ENCODE results near the gene OR51M1.
"Not testable (repeated sequence)": the region's sequence is repeated elsewhere in the genome, so short reads cannot be mapped to it uniquely, and the experiment has no call there.

The OR51M1 gene

DNA sequence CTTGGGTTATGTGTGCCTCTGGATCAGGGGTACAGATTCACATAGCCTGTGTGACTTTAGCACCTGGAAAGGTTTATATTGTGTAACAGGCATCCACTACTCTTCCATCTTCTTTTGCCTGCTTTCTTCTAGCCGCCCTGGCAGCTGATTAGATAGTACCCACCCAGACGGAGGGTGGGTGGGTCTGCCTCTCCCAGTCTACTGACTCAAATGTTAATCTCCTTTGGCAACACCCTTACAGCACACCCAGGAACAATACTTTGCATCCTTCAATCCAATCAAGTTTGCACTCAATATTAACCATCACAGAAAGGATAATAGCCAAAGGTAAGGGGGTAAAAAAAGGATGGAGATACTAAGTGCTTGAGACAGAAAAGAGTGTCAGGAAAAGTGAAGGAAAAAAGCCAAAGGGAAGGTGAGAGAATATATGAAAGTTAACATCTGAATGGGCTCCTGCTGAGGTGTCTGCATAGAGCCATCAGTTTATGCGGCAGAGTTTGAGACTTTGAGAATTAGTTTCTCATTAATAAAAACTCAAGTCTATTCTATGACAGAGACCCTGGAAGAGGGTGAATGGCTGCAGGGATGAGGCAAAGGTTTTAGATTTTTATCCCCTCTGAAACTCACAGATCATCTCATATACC, 34.9 kb upstream of the OR51M1 start:
- TF ChIP-seq L3MBTL2 (conservative IDR thresholded peaks at IDR 0.05) (no peak), FOXA1 (IDR thresholded peaks at IDR 0.05) (no peak), FOXM1 (IDR thresholded peaks at IDR 0.05; ENCODE audit: borderline replicate concordance) (no peak), LEF1 (IDR thresholded peaks at IDR 0.05; ENCODE audit: borderline replicate concordance) (no peak), PKNOX1 (IDR thresholded peaks at IDR 0.05) (no peak), SP1 (IDR thresholded peaks at IDR 0.05) (no peak), NFRKB (IDR thresholded peaks at IDR 0.05) (no peak), HDGF (IDR thresholded peaks at IDR 0.05; ENCODE audit: borderline replicate concordance) (no peak), TARDBP (IDR thresholded peaks at IDR 0.05) (no peak), FOXK2 (IDR thresholded peaks at IDR 0.05) (no peak), ELF4 (IDR thresholded peaks at IDR 0.05) (no peak), ZNF384 (IDR thresholded peaks at IDR 0.05) (no peak), CTBP1 (IDR thresholded peaks at IDR 0.05; ENCODE audit: borderline replicate concordance) (no peak), ARNT (IDR thresholded peaks at IDR 0.05) (no peak), BHLHE40 (IDR thresholded peaks at IDR 0.05; ENCODE audit: borderline replicate concordance) (no peak), SUZ12 (IDR thresholded peaks at IDR 0.05) (no peak)
- CTCF ChIA-PET, result no interaction called here
- POLR2A ChIA-PET, result no interaction called here

DNA sequence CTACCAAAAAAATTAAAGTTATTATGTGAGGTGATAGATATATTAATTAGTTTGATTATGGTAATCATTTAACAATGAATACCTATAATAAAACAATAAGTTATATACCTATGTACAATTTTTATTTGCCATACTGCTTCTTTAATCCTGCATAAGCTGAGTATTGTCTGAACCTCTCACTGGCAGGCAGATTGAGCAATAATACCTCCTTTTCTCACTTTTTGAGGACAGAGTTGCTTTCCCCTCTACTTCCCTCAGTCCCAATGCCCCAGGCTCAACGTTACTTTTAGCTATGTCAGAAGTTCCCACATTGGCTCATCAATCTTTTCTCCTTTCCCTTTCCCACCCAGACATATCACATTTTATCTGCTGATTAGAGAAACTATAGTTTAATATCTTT, 34.1 kb upstream of the OR51M1 start:
- no peak for DNase-seq (ENCODE audit: extremely low spot score)
- no peak for TF ChIP-seq FOXM1 (IDR thresholded peaks at IDR 0.05; ENCODE audit: borderline replicate concordance)
- TF ChIP-seq FOXK2 (IDR thresholded peaks at IDR 0.05), result no peak
- no peak for TF ChIP-seq SP1 (IDR thresholded peaks at IDR 0.05)
- TF ChIP-seq L3MBTL2 (conservative IDR thresholded peaks at IDR 0.05), result no peak
- TF ChIP-seq ZNF384 (IDR thresholded peaks at IDR 0.05), result no peak
- TF ChIP-seq LEF1 (IDR thresholded peaks at IDR 0.05; ENCODE audit: borderline replicate concordance), result no peak
- TF ChIP-seq SUZ12 (IDR thresholded peaks at IDR 0.05), result no peak
- TF ChIP-seq BHLHE40 (IDR thresholded peaks at IDR 0.05; ENCODE audit: borderline replicate concordance), result no peak
- TF ChIP-seq HDGF (IDR thresholded peaks at IDR 0.05; ENCODE audit: borderline replicate concordance), result no peak
- no peak for TF ChIP-seq FOXA1 (IDR thresholded peaks at IDR 0.05)
- TF ChIP-seq CTBP1 (IDR thresholded peaks at IDR 0.05; ENCODE audit: borderline replicate concordance), result no peak
- no peak for TF ChIP-seq ARNT (IDR thresholded peaks at IDR 0.05)
- TF ChIP-seq NFRKB (IDR thresholded peaks at IDR 0.05), result no peak
- TF ChIP-seq ELF4 (IDR thresholded peaks at IDR 0.05), result no peak
- CTCF ChIA-PET, result no interaction called here
- POLR2A ChIA-PET, result no interaction called here

More for the DNA sequence above, 34.9 kb upstream of the OR51M1 start:
- no peak for DNase-seq (ENCODE audit: extremely low spot score)

DNA sequence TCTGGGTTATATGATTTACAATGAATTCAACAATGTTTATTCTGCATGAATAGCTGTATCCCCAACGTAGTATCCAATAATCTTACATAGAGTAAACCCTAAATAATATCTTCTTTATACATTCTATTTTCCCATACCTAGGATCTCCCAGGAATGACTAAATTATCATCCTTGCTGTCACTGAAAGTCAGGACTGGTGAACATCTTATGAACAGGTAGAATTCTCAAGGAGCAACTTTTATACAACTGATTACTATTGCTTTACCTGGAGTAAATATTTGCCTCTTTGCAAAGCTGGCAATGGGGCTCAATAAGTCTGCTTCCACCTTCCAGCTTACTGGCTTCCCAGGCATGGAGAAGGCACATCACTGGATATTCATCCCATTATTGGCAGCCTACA, 32.4 kb upstream of the OR51M1 start, which contains the start of gene OR51B6:
Gene OR51B6, plus strand, starts transcription at position 301 of the 400 bp plus-strand sequence. Its CDS starts 0 bp downstream, at position 301.
- ChIA-PET CTCF (no interaction called here), POLR2A (no interaction called here)
- no peak for DNase-seq (ENCODE audit: extremely low spot score)
- TF ChIP-seq L3MBTL2 (conservative IDR thresholded peaks at IDR 0.05) (no peak), SP1 (IDR thresholded peaks at IDR 0.05) (no peak), HDGF (IDR thresholded peaks at IDR 0.05; ENCODE audit: borderline replicate concordance) (no peak), ZNF384 (IDR thresholded peaks at IDR 0.05) (no peak), ELF4 (IDR thresholded peaks at IDR 0.05) (no peak), BHLHE40 (IDR thresholded peaks at IDR 0.05; ENCODE audit: borderline replicate concordance) (no peak), NFRKB (IDR thresholded peaks at IDR 0.05) (no peak)

DNA sequence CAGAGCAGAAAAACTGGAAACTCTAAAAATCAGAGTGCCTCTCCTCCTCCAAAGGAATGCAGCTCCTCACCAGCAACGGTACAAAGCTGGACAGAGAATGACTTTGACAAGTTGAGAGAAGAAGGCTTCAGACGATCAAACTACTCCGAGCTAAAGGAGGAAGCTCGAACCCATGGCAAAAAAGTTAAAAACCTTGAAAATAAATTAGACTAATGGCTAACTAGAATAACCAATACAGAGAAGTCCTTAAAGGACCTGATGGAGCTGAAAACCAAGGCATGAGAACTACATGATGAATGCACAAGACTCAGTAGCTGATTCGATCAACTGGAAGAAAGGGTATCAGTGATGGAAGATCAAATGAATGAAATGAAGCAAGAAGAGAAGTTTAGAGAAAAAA, 27.6 kb upstream of the OR51M1 start:
- CTCF ChIA-PET; POLR2A ChIA-PET; DNase-seq (ENCODE audit: extremely low spot score): not testable (repeated sequence)

GRCh38 chr11:5362017-5362625, 21.5 kb upstream of the OR51M1 start:
- CTCF ChIA-PET, result no interaction called here

GRCh38 chr11:5363679-5364078, 19.9 kb upstream of the OR51M1 start:
- ChIA-PET CTCF (no interaction called here), POLR2A (no interaction called here)
- TF ChIP-seq L3MBTL2 (conservative IDR thresholded peaks at IDR 0.05) (no peak), FOXK2 (IDR thresholded peaks at IDR 0.05) (no peak), TARDBP (IDR thresholded peaks at IDR 0.05) (no peak), PKNOX1 (IDR thresholded peaks at IDR 0.05) (no peak), SUZ12 (IDR thresholded peaks at IDR 0.05) (no peak), FOXA1 (IDR thresholded peaks at IDR 0.05) (no peak), NFRKB (IDR thresholded peaks at IDR 0.05) (no peak), LEF1 (IDR thresholded peaks at IDR 0.05; ENCODE audit: borderline replicate concordance) (no peak), ELF4 (IDR thresholded peaks at IDR 0.05) (no peak), ZNF384 (IDR thresholded peaks at IDR 0.05) (no peak)
- DNase-seq (ENCODE audit: extremely low spot score), result no peak

More at GRCh38 chr11:5362017-5362625, 21.5 kb upstream of the OR51M1 start:
- TF ChIP-seq ARNT (IDR thresholded peaks at IDR 0.05), result no peak
- TF ChIP-seq SP1 (IDR thresholded peaks at IDR 0.05), result no peak
- no peak for TF ChIP-seq ZNF384 (IDR thresholded peaks at IDR 0.05)
- POLR2A ChIA-PET, result no interaction called here
- no peak for DNase-seq (ENCODE audit: extremely low spot score)

DNA sequence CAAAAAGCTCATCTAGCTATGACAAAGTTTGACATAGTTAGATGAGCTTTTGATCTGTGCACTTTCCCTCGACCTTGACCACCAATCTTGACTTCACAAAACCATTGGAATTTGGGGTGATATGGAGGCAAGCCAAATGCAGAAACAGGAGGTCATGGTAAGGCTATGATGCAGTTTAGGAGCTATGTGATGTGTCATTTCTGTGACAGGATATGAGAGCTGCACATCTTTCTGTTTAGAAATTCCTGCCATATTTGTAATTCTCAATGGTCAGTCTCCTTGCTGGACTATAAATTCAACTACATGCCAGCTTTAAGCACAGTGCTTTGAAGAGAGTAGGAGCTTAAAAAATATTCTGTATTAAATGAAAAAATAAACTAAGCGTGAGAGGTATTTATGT, 19.4 kb upstream of the OR51M1 start:
- POLR2A ChIA-PET, result no interaction called here
- no peak for DNase-seq (ENCODE audit: extremely low spot score)
- TF ChIP-seq FOXA1 (IDR thresholded peaks at IDR 0.05) (no peak), PKNOX1 (IDR thresholded peaks at IDR 0.05) (no peak), FOXK2 (IDR thresholded peaks at IDR 0.05) (no peak), BHLHE40 (IDR thresholded peaks at IDR 0.05; ENCODE audit: borderline replicate concordance) (no peak), SP1 (IDR thresholded peaks at IDR 0.05) (no peak), TARDBP (IDR thresholded peaks at IDR 0.05) (no peak), NFRKB (IDR thresholded peaks at IDR 0.05) (no peak), LEF1 (IDR thresholded peaks at IDR 0.05; ENCODE audit: borderline replicate concordance) (no peak), L3MBTL2 (conservative IDR thresholded peaks at IDR 0.05) (no peak), HDGF (IDR thresholded peaks at IDR 0.05; ENCODE audit: borderline replicate concordance) (no peak), ELF4 (IDR thresholded peaks at IDR 0.05) (no peak)
- CTCF ChIA-PET, result no interaction called here

GRCh38 chr11:5366365-5366764, 17.2 kb upstream of the OR51M1 start:
- POLR2A ChIA-PET, result not testable (repeated sequence)

More at GRCh38 chr11:5366365-5366764, 17.2 kb upstream of the OR51M1 start:
- CTCF ChIA-PET; DNase-seq (ENCODE audit: extremely low spot score): not testable (repeated sequence)
